Colonic mucosa (tissue), 4 donors: ENCODE results near the gene ANAPC2. TPM values are rescaled to one million over a fixed set of nuclear protein-coding genes. Genes with fewer than 3 reads are reported as not detected.

ENCODE experiments used
- DNase-seq: peaks from one replicate; pipeline ENCODE4 v3.0.0-alpha.2; 2020
- H3K27ac ChIP-seq: fragments of 200-600 bp; one replicate; pipeline ENCODE4 v1.8.0; 2021
- H3K27me3 ChIP-seq: fragments of 200-600 bp; one replicate; pipeline ENCODE4 v1.8.0; 2021
- H3K36me3 ChIP-seq: fragments of 200-600 bp; one replicate; pipeline ENCODE4 v1.8.0; 2021
- H3K4me1 ChIP-seq: fragments of 200-600 bp; one replicate; pipeline ENCODE4 v1.8.0; 2021; ENCODE audit warnings: mild to moderate bottlenecking
- H3K4me3 ChIP-seq: fragments of 200-600 bp; one replicate; pipeline ENCODE4 v1.8.0; 2021
- H3K9ac ChIP-seq, 2 donors: one replicate each; pipeline ENCODE4 v1.7.0; 2013; ENCODE audit warnings: control low read depth in 2 of 2, low read depth in 2 of 2, low read length in 2 of 2
- H3K9me3 ChIP-seq: fragments of 200-600 bp; one replicate; pipeline ENCODE4 v1.8.0; 2021
- CTCF ChIP-seq: fragments of 200-600 bp; IDR thresholded peaks from one replicate; pipeline ENCODE4 v1.8.0; 2022; ENCODE audit warnings: antibody characterized with exemption, mild to moderate bottlenecking
- intact Hi-C: fragments of 100-400 bp; cut with DNase I; formaldehyde crosslinking; loops from one replicate; pipeline ENCODE4 v1.14.1; 2022
- total RNA-seq, 2 donors: library from RNA; stranded (reverse); fragmentation: NEBNext Ultra II Directional in 1 of 2; extraction: Animal tissue kit (Norgen Biotek cat#: 25700) in 1 of 2; gene quantifications; one replicate each; pipeline ENCODE4 v1.2.1, GENCODE V29; 2021
- donor health status: healthy.
- donor health status: DM: no; HTN: no; CAD: no.
- donor health status: DM: no; HTN: no; CAD: no.

Gene ANAPC2
- total RNA-seq, 2 donors from 2014 or later, result 33.8 to 67.8 TPM

DNA sequence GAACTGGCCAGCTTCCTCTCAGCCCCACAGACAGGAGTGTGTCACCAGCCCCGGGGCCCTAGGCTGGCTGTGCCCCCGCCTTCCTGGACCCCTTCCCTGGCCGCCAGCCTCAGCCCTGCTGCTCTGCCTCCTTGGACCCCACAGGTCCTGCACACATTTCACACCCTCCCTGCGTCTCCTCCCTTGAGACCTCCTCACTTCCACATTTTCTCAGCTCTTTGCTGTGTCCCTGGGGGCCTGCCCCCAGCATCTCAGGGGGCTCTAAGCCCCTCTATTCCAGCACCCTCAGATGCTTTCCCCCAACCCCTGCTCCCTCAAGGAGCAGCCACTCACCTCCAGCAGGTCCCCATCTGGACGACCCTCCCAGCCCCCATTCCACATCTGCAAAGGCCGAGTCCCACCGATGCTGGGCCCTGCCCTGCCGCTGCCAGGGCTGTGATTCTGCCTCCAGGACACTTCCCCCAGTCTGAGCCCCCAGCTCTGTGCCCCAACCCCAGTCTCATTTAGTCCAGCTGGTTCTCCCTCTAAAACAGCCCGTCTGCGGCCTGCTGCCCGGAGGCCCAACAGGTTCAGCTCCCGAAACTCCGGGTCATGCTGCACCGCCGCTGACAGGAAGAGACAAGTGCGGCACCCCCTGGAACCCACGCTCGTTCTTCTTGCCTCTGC is 46.5 kb upstream of the ANAPC2 start:
- Histone ChIP-seq H3K27ac (no peak overlapping the region), H3K9me3 (no peaks in the 10 kb centered on the region), H3K9ac (no peak overlapping the region), H3K27me3 (peaks cover 28% of the 10 kb centered on the region), H3K4me3 (no peak overlapping the region), H3K4me1 (peaks cover 26% of the 10 kb centered on the region), H3K36me3 (no peaks in the 10 kb centered on the region)
- DNase-seq, result no peak
- no peak for TF ChIP-seq CTCF
- intact Hi-C loops, result no loop called here

GRCh38 chr9:137234055-137234697 is 45.8 kb upstream of the ANAPC2 start:
- Histone ChIP-seq H3K9me3 (no peaks in the 10 kb centered on the region), H3K9ac (no peak overlapping the region), H3K36me3 (no peaks in the 10 kb centered on the region), H3K4me1 (peaks cover 27% of the 10 kb centered on the region), H3K4me3 (no peak overlapping the region), H3K27me3 (peaks cover 35% of the 10 kb centered on the region), H3K27ac (no peak overlapping the region)
- no peak for TF ChIP-seq CTCF
- no peak for DNase-seq
- intact Hi-C loops, result no loop called here

- no peak for TF ChIP-seq CTCF
- no peaks in the 10 kb centered on the region for H3K9me3 ChIP-seq
- peaks cover 44% of the 10 kb centered on the region for H3K27me3 ChIP-seq
- H3K36me3 ChIP-seq, result no peaks in the 10 kb centered on the region
- peaks cover 29% of the 10 kb centered on the region for H3K4me1 ChIP-seq
- no peak overlapping the region for H3K4me3 ChIP-seq
- H3K9ac ChIP-seq, result no peak overlapping the region
- intact Hi-C loops, result no loop called here
- no peak overlapping the region for H3K27ac ChIP-seq
- no peak for DNase-seq
These were observed 45.0 kb upstream of the ANAPC2 start for GRCh38 chr9:137233143-137233980.

DNA sequence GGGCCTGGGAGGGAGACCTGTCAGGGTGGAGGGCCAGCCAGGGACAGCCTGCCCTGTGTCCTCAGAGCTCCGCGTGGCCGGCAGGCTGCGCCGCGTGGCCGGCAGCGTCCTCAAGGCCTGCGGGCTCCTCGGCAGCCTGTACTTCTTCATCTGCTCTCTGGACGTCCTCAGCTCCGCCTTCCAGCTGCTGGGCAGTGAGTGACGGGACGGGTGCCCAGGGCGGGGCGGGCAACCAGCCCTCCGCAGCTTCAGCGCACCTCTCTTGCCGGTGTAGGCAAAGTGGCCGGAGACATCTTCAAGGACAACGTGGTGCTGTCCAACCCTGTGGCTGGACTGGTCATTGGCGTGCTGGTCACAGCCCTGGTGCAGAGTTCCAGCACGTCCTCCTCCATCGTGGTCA is 44.1 kb upstream of the ANAPC2 start:
- intact Hi-C loops, result no loop called here
- Histone ChIP-seq H3K9me3 (no peaks in the 10 kb centered on the region), H3K27ac (no peak overlapping the region), H3K27me3 (peaks cover 44% of the 10 kb centered on the region), H3K4me3 (no peak overlapping the region), H3K9ac (no peak overlapping the region), H3K4me1 (peaks cover 23% of the 10 kb centered on the region), H3K36me3 (no peaks in the 10 kb centered on the region)
- TF ChIP-seq CTCF, result no peak
- no peak for DNase-seq

GRCh38 chr9:137232101-137232500 is 43.7 kb upstream of the ANAPC2 start:
- intact Hi-C loops, result no loop called here
- no peak for DNase-seq
- no peak for TF ChIP-seq CTCF
- Histone ChIP-seq H3K36me3 (no peaks in the 10 kb centered on the region), H3K4me1 (peaks cover 23% of the 10 kb centered on the region), H3K9me3 (no peaks in the 10 kb centered on the region), H3K27me3 (peaks cover 44% of the 10 kb centered on the region), H3K9ac (peak overlapping the region in 1 of 2 donors; percentile 39), H3K27ac (no peak overlapping the region), H3K4me3 (no peak overlapping the region)
